Limb (tissue), 2 donors: ENCODE measurements around the gene C2orf42.
A peak's percentile ranks its signal among the peaks of the same experiment; 100 is the strongest.
"Not testable (repeated sequence)": the region's sequence is repeated elsewhere in the genome, so short reads cannot be mapped to it uniquely, and the experiment has no call there.

ENCODE experiments used
- DNase-seq, 2 donors: peaks; one replicate each; pipeline ENCODE4 v3.0.0-alpha.2; 2016; ENCODE audit errors: extremely low spot score in 2 of 2

Gene C2orf42

GRCh38 chr2:70190418-70191243 is at the start of gene C2orf42:
TSS of gene C2orf42 (minus strand) at chr2:70191019. CDS start at chr2:70181985, 9,034 bp downstream.
- peak; percentile 97 for DNase-seq

GRCh38 chr2:70240599-70240998 is 49.8 kb upstream of the C2orf42 start:
- DNase-seq, result no peak

GRCh38 chr2:70233926-70234325 is 43.1 kb upstream of the C2orf42 start:
- no peak for DNase-seq

GRCh38 chr2:70226781-70227180 is 36.0 kb upstream of the C2orf42 start:
- no peak for DNase-seq

GRCh38 chr2:70223305-70223704 is 32.5 kb upstream of the C2orf42 start:
- DNase-seq, result not testable (repeated sequence)

GRCh38 chr2:70214953-70215549 is 24.2 kb upstream of the C2orf42 start:
- DNase-seq, result no peak

- DNase-seq, result no peak
Measured at GRCh38 chr2:70214365-70214764, 23.5 kb upstream of the C2orf42 start.

- DNase-seq, result no peak
Measured at GRCh38 chr2:70212298-70212932, 21.6 kb upstream of the C2orf42 start.

- DNase-seq, result no peak
Measured at GRCh38 chr2:70211595-70211994, 20.8 kb upstream of the C2orf42 start.

GRCh38 chr2:70204452-70204851 is 13.6 kb upstream of the C2orf42 start:
- no peak for DNase-seq

- no peak for DNase-seq
Measured at GRCh38 chr2:70203086-70203485, 12.3 kb upstream of the C2orf42 start.

GRCh38 chr2:70202236-70202806 is 11.5 kb upstream of the C2orf42 start:
- no peak for DNase-seq

GRCh38 chr2:70201831-70202230 is 11.0 kb upstream of the C2orf42 start:
- DNase-seq, result no peak

- no peak for DNase-seq
Measured at GRCh38 chr2:70201225-70201768, 10.5 kb upstream of the C2orf42 start.

GRCh38 chr2:70199320-70199864 is 8.6 kb upstream of the C2orf42 start:
- DNase-seq, result no peak

GRCh38 chr2:70192516-70192915 is 1.7 kb upstream of the C2orf42 start:
- no peak for DNase-seq

- DNase-seq, result no peak
Measured at GRCh38 chr2:70191244-70191735, 471 bp upstream of the C2orf42 start.

GRCh38 chr2:70188460-70188859 is 2.4 kb downstream of the C2orf42 start:
- DNase-seq, result no peak

GRCh38 chr2:70187170-70187569 is 3.6 kb downstream of the C2orf42 start:
- DNase-seq, result not testable (repeated sequence)

GRCh38 chr2:70182689-70183088 is 8.1 kb downstream of the C2orf42 start:
- DNase-seq, result no peak

GRCh38 chr2:70181363-70181956 is 9.4 kb downstream of the C2orf42 start:
- no peak for DNase-seq
